Liver (tissue), 3 donors: ENCODE data around the gene PHKG1.

Source experiments
- GABPA ChIP-seq, 2 donors: IDR thresholded peaks in 1 of 2; conservative IDR thresholded peaks in 1 of 2; 2 replicates each; pipeline ENCODE4 v1.6.1; 2016; ENCODE audit warnings: antibody characterized with exemption in 2 of 2, mild to moderate bottlenecking in 1 of 2, moderate library complexity in 1 of 2
- HNF4G ChIP-seq: IDR thresholded peaks from 2 replicates; pipeline ENCODE4 v1.6.1; 2016; ENCODE audit warnings: antibody characterized with exemption
- JUND ChIP-seq, 2 donors: IDR thresholded peaks; 2 replicates each; pipeline ENCODE4 v1.6.1; 2016; ENCODE audit warnings: antibody characterized with exemption in 2 of 2
- NR2F2 ChIP-seq: IDR thresholded peaks from 2 replicates; pipeline ENCODE4 v1.6.1; 2016; ENCODE audit warnings: antibody characterized with exemption
- RAD21 ChIP-seq, 2 donors: IDR thresholded peaks; 2 replicates each; pipeline ENCODE4 v1.6.1; 2016; ENCODE audit warnings: antibody characterized with exemption in 2 of 2, mild to moderate bottlenecking in 2 of 2
- REST ChIP-seq: IDR thresholded peaks from 2 replicates; pipeline ENCODE4 v1.6.1; 2016; ENCODE audit warnings: antibody characterized with exemption, mild to moderate bottlenecking
- SP1 ChIP-seq: IDR thresholded peaks from 2 replicates; pipeline ENCODE4 v1.6.1; 2018; ENCODE audit warnings: antibody characterized with exemption, mild to moderate bottlenecking
- TAF1 ChIP-seq: conservative IDR thresholded peaks from 2 replicates; pipeline ENCODE4 v1.6.1; 2016; ENCODE audit warnings: antibody characterized with exemption, mild to moderate bottlenecking
- YY1 ChIP-seq: IDR thresholded peaks from 2 replicates; pipeline ENCODE4 v1.6.1; 2016; ENCODE audit warnings: antibody characterized with exemption, mild to moderate bottlenecking
- TF ChIP-seq, protein P1 (sequence below): fragments of 150-350 bp; IDR thresholded peaks from 2 replicates; pipeline ENCODE4 v1.5.1; 2017; ENCODE audit warnings: improper control_type of control experiment, low read depth, low read length; ENCODE audit not compliant: missing input control
- TF ChIP-seq, protein P2 (sequence below): IDR thresholded peaks from 2 replicates; pipeline ENCODE4 v1.6.1; 2016; ENCODE audit warnings: antibody characterized with exemption
- TF ChIP-seq, protein P3 (sequence below): IDR thresholded peaks from 2 replicates; pipeline ENCODE4 v1.6.1; 2016; ENCODE audit warnings: antibody characterized with exemption
- donor health status: healthy.
- donor health status: healthy.

- TF ChIP-seq, protein P1, sequence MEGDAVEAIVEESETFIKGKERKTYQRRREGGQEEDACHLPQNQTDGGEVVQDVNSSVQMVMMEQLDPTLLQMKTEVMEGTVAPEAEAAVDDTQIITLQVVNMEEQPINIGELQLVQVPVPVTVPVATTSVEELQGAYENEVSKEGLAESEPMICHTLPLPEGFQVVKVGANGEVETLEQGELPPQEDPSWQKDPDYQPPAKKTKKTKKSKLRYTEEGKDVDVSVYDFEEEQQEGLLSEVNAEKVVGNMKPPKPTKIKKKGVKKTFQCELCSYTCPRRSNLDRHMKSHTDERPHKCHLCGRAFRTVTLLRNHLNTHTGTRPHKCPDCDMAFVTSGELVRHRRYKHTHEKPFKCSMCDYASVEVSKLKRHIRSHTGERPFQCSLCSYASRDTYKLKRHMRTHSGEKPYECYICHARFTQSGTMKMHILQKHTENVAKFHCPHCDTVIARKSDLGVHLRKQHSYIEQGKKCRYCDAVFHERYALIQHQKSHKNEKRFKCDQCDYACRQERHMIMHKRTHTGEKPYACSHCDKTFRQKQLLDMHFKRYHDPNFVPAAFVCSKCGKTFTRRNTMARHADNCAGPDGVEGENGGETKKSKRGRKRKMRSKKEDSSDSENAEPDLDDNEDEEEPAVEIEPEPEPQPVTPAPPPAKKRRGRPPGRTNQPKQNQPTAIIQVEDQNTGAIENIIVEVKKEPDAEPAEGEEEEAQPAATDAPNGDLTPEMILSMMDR: no peak
- TF ChIP-seq YY1 (no peak), SP1 (no peak), REST (no peak), NR2F2 (no peak), JUND (IDR thresholded peaks at IDR 0.05) (no peak), RAD21 (IDR thresholded peaks at IDR 0.05) (no peak), GABPA (IDR thresholded peaks at IDR 0.05 in 1 of 2, conservative IDR thresholded peaks at IDR 0.05 in 1 of 2) (no peak), TAF1 (no peak), HNF4G (no peak)
- TF ChIP-seq, protein P2, sequence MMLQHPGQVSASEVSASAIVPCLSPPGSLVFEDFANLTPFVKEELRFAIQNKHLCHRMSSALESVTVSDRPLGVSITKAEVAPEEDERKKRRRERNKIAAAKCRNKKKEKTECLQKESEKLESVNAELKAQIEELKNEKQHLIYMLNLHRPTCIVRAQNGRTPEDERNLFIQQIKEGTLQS: no peak
- TF ChIP-seq, protein P3, sequence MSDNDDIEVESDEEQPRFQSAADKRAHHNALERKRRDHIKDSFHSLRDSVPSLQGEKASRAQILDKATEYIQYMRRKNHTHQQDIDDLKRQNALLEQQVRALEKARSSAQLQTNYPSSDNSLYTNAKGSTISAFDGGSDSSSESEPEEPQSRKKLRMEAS: no peak
Observed at GRCh38 chr7:56091591-56091990, 1.2 kb downstream of the PHKG1 start.
